Measurements from ENCODE around the gene LRRC52.

DNA sequence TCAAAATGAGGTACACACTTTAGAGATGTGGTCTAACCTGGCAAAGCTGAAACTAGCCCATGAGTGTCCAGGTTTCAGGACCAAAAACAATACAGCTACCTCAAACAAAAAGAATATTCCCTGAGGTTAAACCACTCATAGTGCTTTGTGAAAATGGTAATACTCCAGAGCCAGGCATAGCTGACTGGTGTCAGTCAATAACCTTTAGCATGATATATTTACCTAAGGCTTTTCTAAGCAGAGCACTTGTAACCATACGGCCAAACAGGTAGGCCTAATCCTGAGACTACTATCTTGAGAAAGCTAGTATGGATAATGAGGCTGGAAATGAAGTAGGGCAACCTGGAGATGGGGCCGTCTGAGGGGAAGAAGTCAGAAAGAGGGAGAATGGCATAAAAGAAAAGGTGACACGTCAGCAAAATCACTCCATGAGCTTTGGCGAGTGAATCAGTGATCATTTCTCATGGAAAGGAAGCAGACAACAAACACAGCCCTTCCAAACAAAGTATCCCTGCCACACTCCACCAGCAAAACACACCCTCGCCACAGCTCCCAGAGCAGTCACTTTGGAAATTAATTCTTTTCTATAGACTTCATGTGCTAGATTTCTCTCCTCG, 1.7 kb upstream of the LRRC52 start:
- TF ChIP-seq, protein P1, sequence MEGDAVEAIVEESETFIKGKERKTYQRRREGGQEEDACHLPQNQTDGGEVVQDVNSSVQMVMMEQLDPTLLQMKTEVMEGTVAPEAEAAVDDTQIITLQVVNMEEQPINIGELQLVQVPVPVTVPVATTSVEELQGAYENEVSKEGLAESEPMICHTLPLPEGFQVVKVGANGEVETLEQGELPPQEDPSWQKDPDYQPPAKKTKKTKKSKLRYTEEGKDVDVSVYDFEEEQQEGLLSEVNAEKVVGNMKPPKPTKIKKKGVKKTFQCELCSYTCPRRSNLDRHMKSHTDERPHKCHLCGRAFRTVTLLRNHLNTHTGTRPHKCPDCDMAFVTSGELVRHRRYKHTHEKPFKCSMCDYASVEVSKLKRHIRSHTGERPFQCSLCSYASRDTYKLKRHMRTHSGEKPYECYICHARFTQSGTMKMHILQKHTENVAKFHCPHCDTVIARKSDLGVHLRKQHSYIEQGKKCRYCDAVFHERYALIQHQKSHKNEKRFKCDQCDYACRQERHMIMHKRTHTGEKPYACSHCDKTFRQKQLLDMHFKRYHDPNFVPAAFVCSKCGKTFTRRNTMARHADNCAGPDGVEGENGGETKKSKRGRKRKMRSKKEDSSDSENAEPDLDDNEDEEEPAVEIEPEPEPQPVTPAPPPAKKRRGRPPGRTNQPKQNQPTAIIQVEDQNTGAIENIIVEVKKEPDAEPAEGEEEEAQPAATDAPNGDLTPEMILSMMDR (IDR thresholded peaks at IDR 0.05; ENCODE audit: insufficient read depth, low read length, poor library complexity, severe bottlenecking) = no peak
- no peak for TF ChIP-seq EZH2phosphoT487 (conservative IDR thresholded peaks at IDR 0.05; ENCODE audit: low read length)
